SH-SY5Y (cell line): ENCODE results near the gene KRTAP9-3.

Experiments used
- GATA2 ChIP-seq: IDR thresholded peaks from 2 replicates; pipeline ENCODE4 v1.6.1; 2011; ENCODE audit warnings: mild to moderate bottlenecking, low read depth, low read length
- GATA3 ChIP-seq: IDR thresholded peaks from 2 replicates; pipeline ENCODE4 v1.6.1; 2011; ENCODE audit warnings: low read depth, mild to moderate bottlenecking, low read length, moderate library complexity

GRCh38 chr17:41278176-41278955, 46.1 kb downstream of the KRTAP9-3 start:
- TF ChIP-seq GATA2 (no peak), GATA3 (no peak)
